Measurements from ENCODE around the gene PRPS1L1.

Gene PRPS1L1

DNA sequence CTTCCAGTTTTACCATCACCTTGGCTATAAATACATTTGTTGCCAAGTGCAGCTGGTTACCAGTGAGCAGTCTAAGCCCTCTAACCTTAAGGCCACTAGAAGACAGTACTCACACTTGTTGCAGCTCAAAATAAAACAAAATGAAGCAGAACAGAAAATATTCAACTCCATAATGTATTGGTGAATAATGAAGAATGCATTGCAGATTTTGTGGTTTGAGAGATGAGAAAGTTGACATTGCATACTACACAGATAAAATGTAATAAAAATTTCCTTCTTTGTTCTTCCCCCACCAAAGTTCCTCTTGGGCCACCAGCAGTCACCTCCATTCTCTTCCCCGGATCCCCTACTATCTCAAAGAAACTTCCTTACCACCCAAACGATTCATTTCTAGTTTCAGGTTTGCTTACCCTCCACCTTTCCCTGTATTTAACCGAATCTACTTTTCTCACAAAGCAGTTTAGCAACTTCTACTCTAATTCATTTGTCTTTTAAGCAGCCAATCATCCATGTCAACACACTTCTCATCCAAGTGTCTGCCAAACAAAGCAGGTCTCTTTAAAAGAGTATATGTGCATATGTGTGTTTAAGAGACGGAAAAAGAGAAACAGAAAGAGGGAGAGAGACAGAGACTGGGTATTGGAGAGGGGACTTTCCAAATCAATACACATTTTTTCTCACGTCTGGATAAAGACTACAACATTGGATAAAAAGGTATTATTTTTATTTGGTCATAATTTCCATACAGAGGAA lies 35.7 kb upstream of the PRPS1L1 start:
- Histone ChIP-seq H3K4me2 (ENCODE audit: low read length) (peak overlapping the region; percentile 48), H3K79me2 (ENCODE audit: low read length) (no peaks in the 10 kb centered on the region), H3K9me3 (ENCODE audit: insufficient read depth, low read length) (no peaks in the 10 kb centered on the region), H3K4me3 (ENCODE audit: low read length) (peak overlapping the region; percentile 44), H3K4me1 (ENCODE audit: low read length) (peaks cover 7% of the 10 kb centered on the region; the same call in 1 of the 2 replicates), H2AFZ (ENCODE audit: low read depth, low read length) (peak overlapping the region; percentile 81), H3K36me3 (replicated peaks; ENCODE audit: low read depth, low read length) (no peaks in the 10 kb centered on the region), H3K27ac (ENCODE audit: low read length) (no peak overlapping the region), H3K9ac (ENCODE audit: low read length) (no peak overlapping the region), H3K27me3 (ENCODE audit: low read depth, low read length) (no peaks in the 10 kb centered on the region), H4K20me1 (ENCODE audit: insufficient read depth, low read length) (no peaks in the 10 kb centered on the region)
- no peak for TF ChIP-seq CTCF (IDR thresholded peaks at IDR 0.05; ENCODE audit: low read depth, low read length)

GRCh38 chr7:18059171-18059570 lies 31.5 kb upstream of the PRPS1L1 start:
- no peak overlapping the region for H3K4me3 ChIP-seq (ENCODE audit: low read length)
- H3K4me1 ChIP-seq (ENCODE audit: low read length): peaks cover 7% of the 10 kb centered on the region; the same call in 1 of the 2 replicates
- no peak overlapping the region for H3K9ac ChIP-seq (ENCODE audit: low read length)
- no peak overlapping the region for H2AFZ ChIP-seq (ENCODE audit: low read depth, low read length)
- TF ChIP-seq CTCF (IDR thresholded peaks at IDR 0.05; ENCODE audit: low read depth, low read length) (no peak), EZH2phosphoT487 (IDR thresholded peaks at IDR 0.05; ENCODE audit: low read depth) (no peak)
- H4K20me1 ChIP-seq (ENCODE audit: insufficient read depth, low read length): no peaks in the 10 kb centered on the region
- H3K27ac ChIP-seq (ENCODE audit: low read length): no peak overlapping the region
- H3K9me3 ChIP-seq (ENCODE audit: insufficient read depth, low read length): no peaks in the 10 kb centered on the region
- no peak overlapping the region for H3K4me2 ChIP-seq (ENCODE audit: low read length)
- no peaks in the 10 kb centered on the region for H3K27me3 ChIP-seq (ENCODE audit: low read depth, low read length)
- H3K36me3 ChIP-seq (replicated peaks; ENCODE audit: low read depth, low read length): no peaks in the 10 kb centered on the region
- no peaks in the 10 kb centered on the region for H3K79me2 ChIP-seq (ENCODE audit: low read length)

DNA sequence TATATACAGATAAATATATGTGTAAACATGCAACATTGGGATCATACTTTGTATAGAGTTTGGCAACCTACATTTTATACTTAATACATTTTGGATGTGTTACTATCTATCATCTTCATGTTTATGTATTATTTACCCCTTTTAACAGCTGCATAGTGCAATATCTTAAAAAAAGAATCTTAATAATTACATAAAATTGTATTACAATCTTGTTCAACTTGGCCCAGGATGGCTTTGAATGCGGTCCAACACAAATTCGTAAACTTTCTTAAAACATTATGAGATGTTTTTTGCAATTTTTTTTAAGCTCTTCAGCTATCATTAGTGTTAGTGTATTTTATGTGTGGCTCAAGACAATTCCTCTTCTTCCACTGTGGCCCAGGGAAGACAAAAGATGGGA lies 26.3 kb upstream of the PRPS1L1 start:
- Histone ChIP-seq H3K9ac (ENCODE audit: low read length) (no peak overlapping the region), H3K4me3 (ENCODE audit: low read length) (no peak overlapping the region), H3K4me2 (ENCODE audit: low read length) (no peak overlapping the region), H3K4me1 (ENCODE audit: low read length) (no peaks in the 10 kb centered on the region), H2AFZ (ENCODE audit: low read depth, low read length) (no peak overlapping the region), H3K27me3 (ENCODE audit: low read depth, low read length) (no peaks in the 10 kb centered on the region), H3K27ac (ENCODE audit: low read length) (no peak overlapping the region), H4K20me1 (ENCODE audit: insufficient read depth, low read length) (no peaks in the 10 kb centered on the region), H3K79me2 (ENCODE audit: low read length) (no peaks in the 10 kb centered on the region), H3K9me3 (ENCODE audit: insufficient read depth, low read length) (no peaks in the 10 kb centered on the region), H3K36me3 (replicated peaks; ENCODE audit: low read depth, low read length) (no peaks in the 10 kb centered on the region)
- TF ChIP-seq EZH2phosphoT487 (IDR thresholded peaks at IDR 0.05; ENCODE audit: low read depth) (no peak), CTCF (IDR thresholded peaks at IDR 0.05; ENCODE audit: low read depth, low read length) (no peak)

DNA sequence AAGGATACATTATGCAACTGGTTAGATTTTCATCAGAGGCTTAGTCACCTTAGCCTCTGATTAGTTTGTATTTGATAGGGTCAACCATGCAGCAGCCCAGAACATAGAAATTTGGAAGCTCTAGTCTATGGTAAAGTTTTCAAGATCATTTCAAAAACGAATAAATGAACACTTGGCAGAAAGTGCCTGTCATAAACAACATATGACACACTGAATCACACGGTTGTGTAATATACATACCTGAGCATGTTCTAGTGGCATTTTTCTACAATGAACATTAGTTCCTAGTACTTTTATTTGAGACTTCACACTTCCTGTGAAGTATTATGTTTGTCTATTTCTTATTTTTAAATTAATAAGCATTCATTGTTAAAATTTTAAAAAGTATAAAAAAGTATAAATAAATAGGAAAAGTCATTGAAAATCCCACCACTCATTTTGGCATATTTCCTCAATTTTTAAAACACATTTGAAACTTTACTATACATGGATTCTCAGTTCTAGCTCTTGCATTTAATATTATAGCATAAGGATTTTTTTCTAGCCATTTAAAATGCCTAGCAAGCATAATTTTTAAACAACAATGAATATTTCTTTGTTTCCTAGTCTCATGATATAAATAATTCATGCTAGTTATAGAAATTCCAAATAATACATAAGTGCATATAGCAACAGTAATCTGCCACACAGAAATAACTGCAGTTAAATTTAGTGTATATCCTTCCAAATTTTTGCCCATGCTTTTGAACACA lies 25.7 kb upstream of the PRPS1L1 start:
- TF ChIP-seq EZH2phosphoT487 (IDR thresholded peaks at IDR 0.05; ENCODE audit: low read depth) (no peak), CTCF (IDR thresholded peaks at IDR 0.05; ENCODE audit: low read depth, low read length) (no peak)
- Histone ChIP-seq H3K4me3 (ENCODE audit: low read length) (no peak overlapping the region), H3K4me1 (ENCODE audit: low read length) (no peaks in the 10 kb centered on the region), H3K79me2 (ENCODE audit: low read length) (no peaks in the 10 kb centered on the region), H3K9me3 (ENCODE audit: insufficient read depth, low read length) (no peaks in the 10 kb centered on the region), H3K27me3 (ENCODE audit: low read depth, low read length) (no peaks in the 10 kb centered on the region), H3K9ac (ENCODE audit: low read length) (no peak overlapping the region), H2AFZ (ENCODE audit: low read depth, low read length) (no peak overlapping the region), H3K4me2 (ENCODE audit: low read length) (no peak overlapping the region), H3K27ac (ENCODE audit: low read length) (no peak overlapping the region), H4K20me1 (ENCODE audit: insufficient read depth, low read length) (no peaks in the 10 kb centered on the region), H3K36me3 (replicated peaks; ENCODE audit: low read depth, low read length) (no peaks in the 10 kb centered on the region)
